OCI-LY7 (cell line): ENCODE data around the gene SYNM. TPM values are rescaled to one million over a fixed set of nuclear protein-coding genes. Genes with fewer than 3 reads are reported as not detected.

Source experiments
- BruUV-seq: library from RNA; stranded (reverse); fragments of 400-500 nt; replicated peaks from 2 replicates; lab custom pipeline; 2021; lab: Mats Ljungman, UMichigan
- CTCF ChIA-PET: fragments of 300-600 bp; sonication (Branson Sonifier 250); formaldehyde crosslinking; loops from one replicate; lab custom pipeline; 2022; ENCODE audit warnings: antibody characterized with exemption; ENCODE audit not compliant: unreplicated experiment; lab: Charles Lee
- POLR2A ChIA-PET: fragments of 300-600 bp; sonication (Branson Sonifier 250); formaldehyde crosslinking; loops from one replicate; lab custom pipeline; 2022; ENCODE audit warnings: antibody characterized with exemption; lab: Charles Lee
- DNase-seq: peaks from one replicate; pipeline ENCODE4 v3.0.0-alpha.2; 2015; ENCODE audit warnings: low spot score
- H2AFZ ChIP-seq: fragments of 200-600 bp; sonication (generic), shearing (Covaris generic); 2 replicates; pipeline ENCODE4 v1.6.1; 2014; ENCODE audit warnings: mild to moderate bottlenecking, antibody characterized with exemption, low read length, moderate library complexity
- H3K27ac ChIP-seq: fragments of 200-600 bp; sonication (generic); 2 replicates; pipeline ENCODE4 v1.5.1; 2014; ENCODE audit warnings: mixed run types, low read depth, mild to moderate bottlenecking, moderate library complexity, low read length, inconsistent platforms; ENCODE audit not compliant: poor library complexity, severe bottlenecking
- H3K36me3 ChIP-seq: fragments of 200-600 bp; sonication (generic); 2 replicates; pipeline ENCODE4 v1.6.1; 2014; ENCODE audit warnings: mild to moderate bottlenecking, antibody characterized with exemption, low read length, moderate library complexity, mixed read lengths; ENCODE audit not compliant: insufficient read depth
- H3K4me1 ChIP-seq: fragments of 200-600 bp; sonication (generic); 2 replicates; pipeline ENCODE4 v1.5.1; 2014; ENCODE audit warnings: mild to moderate bottlenecking, low read length; ENCODE audit not compliant: insufficient read depth, poor library complexity, severe bottlenecking
- H3K4me2 ChIP-seq: fragments of 200-600 bp; sonication (generic); 2 replicates; pipeline ENCODE4 v1.6.1; 2014; ENCODE audit warnings: mild to moderate bottlenecking, low read length
- H3K4me3 ChIP-seq: fragments of 200-600 bp; sonication (generic); 2 replicates; pipeline ENCODE4 v1.5.1; 2014; ENCODE audit warnings: mild to moderate bottlenecking, low read depth, low read length; ENCODE audit not compliant: poor library complexity, severe bottlenecking
- H3K79me2 ChIP-seq: fragments of 200-600 bp; sonication (generic); 2 replicates; pipeline ENCODE4 v1.6.1; 2016; ENCODE audit warnings: low read depth, mild to moderate bottlenecking, low read length, moderate library complexity, mixed read lengths; ENCODE audit not compliant: insufficient read depth
- H3K9me2 ChIP-seq: fragments of 200-600 bp; sonication (generic); 2 replicates; pipeline ENCODE4 v1.6.1; 2016; ENCODE audit warnings: mild to moderate bottlenecking, low read length, mixed read lengths; ENCODE audit not compliant: insufficient read depth
- H3K9me3 ChIP-seq: fragments of 200-600 bp; sonication (generic); 2 replicates; pipeline ENCODE4 v1.6.1; 2014; ENCODE audit warnings: mild to moderate bottlenecking, mixed run types, low read length, mixed read lengths
- H4K20me1 ChIP-seq: fragments of 200-600 bp; sonication (generic); 2 replicates; pipeline ENCODE4 v1.6.1; 2014; ENCODE audit warnings: mild to moderate bottlenecking, antibody characterized with exemption, low read length, moderate library complexity, mixed read lengths; ENCODE audit not compliant: insufficient read depth
- EZH2phosphoT487 ChIP-seq: fragments of 200-600 bp; sonication (generic); IDR thresholded peaks from 2 replicates; pipeline ENCODE4 v1.6.1; 2018; ENCODE audit warnings: low read depth, borderline replicate concordance, mild to moderate bottlenecking, mixed run types, antibody characterized with exemption, low read length, moderate library complexity, mixed read lengths
- intact Hi-C: fragments of 100-400 bp; cut with micrococcal nuclease; formaldehyde crosslinking; loops from one replicate; pipeline ENCODE4 v1.10.0; 2022; ENCODE audit not compliant: unreplicated experiment
- total RNA-seq, 2 experiments: library from RNA; depleted of rRNA in 1 of 2; stranded (reverse); fragments of >200 nt in 1 of 2; shearing (Covaris generic) in 1 of 2; gene quantifications; 2 replicates each; pipeline ENCODE4 v1.2.3, GENCODE V29; 2014 to 2022
- TF ChIP-seq, protein P1 (sequence below): fragments of 200-600 bp; sonication (generic); conservative IDR thresholded peaks from 2 replicates; pipeline ENCODE4 v1.5.1; 2014; ENCODE audit warnings: mild to moderate bottlenecking, antibody characterized with exemption, low read length, moderate library complexity, mixed read lengths

The SYNM gene
- total RNA-seq, 2 experiments from 2014 or later, result 0.08 to 0.41 TPM

DNA sequence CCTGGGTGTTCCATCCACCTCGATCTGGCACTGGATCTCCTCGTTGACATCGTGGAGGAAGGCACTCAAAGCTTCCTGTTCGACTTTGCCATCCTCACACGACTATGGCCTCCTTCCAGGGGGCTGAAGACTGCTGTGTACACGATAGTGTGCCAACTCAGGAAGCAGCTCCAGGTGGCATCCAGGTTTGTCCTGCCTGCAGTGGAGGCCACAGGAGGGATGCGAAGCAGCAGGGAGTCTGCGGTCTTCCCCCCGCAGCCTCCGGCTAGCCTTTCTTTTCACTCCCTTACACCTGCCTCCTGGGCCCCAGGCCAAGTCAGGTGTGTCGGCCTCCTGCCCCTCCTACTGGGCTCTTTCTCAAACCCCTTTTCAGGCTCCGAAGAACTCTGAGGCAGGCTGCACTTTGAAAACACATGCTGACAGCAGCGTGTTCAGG, 32.2 kb downstream of the SYNM start:
- intact Hi-C loops, result no loop called here
- BruUV-seq, result no TSS peak
- POLR2A ChIA-PET, result no interaction called here

DNA sequence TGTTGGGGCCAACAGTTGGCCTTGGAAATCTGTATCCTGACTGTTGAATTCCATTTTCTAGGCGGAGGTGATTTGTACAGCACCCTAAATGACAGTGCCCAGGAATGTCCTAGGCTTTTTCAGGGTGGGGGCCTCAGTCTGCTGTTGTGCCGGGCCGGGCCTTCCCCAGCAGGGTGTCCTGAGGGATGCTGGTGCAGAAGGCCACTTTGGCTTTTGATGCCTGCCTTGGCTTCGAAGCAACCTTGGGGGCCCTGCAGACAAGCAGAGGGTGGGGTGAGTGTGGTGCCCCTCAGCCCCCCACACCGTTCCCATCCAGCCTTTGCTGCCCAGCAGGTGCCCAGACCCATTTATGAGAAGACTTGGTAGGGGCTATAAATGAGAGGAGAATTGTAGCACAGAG, 33.0 kb downstream of the SYNM start:
- ChIA-PET CTCF (no interaction called here), POLR2A (no interaction called here)
- H2AFZ ChIP-seq, result no peak overlapping the region
- no peaks in the 10 kb centered on the region for H3K4me1 ChIP-seq
- no peak overlapping the region for H3K4me2 ChIP-seq
- BruUV-seq, result no TSS peak
- H3K36me3 ChIP-seq, result no peaks in the 10 kb centered on the region
- no peak overlapping the region for H3K27ac ChIP-seq
- H3K9me2 ChIP-seq, result no peaks in the 10 kb centered on the region
- no peaks in the 10 kb centered on the region for H3K79me2 ChIP-seq
- intact Hi-C loops, result no loop called here
- H3K4me3 ChIP-seq, result no peak overlapping the region
- DNase-seq, result no peak
- no peak for TF ChIP-seq EZH2phosphoT487
- TF ChIP-seq, protein P1, sequence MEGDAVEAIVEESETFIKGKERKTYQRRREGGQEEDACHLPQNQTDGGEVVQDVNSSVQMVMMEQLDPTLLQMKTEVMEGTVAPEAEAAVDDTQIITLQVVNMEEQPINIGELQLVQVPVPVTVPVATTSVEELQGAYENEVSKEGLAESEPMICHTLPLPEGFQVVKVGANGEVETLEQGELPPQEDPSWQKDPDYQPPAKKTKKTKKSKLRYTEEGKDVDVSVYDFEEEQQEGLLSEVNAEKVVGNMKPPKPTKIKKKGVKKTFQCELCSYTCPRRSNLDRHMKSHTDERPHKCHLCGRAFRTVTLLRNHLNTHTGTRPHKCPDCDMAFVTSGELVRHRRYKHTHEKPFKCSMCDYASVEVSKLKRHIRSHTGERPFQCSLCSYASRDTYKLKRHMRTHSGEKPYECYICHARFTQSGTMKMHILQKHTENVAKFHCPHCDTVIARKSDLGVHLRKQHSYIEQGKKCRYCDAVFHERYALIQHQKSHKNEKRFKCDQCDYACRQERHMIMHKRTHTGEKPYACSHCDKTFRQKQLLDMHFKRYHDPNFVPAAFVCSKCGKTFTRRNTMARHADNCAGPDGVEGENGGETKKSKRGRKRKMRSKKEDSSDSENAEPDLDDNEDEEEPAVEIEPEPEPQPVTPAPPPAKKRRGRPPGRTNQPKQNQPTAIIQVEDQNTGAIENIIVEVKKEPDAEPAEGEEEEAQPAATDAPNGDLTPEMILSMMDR, result no peak
- H3K9me3 ChIP-seq, result no peaks in the 10 kb centered on the region
- H4K20me1 ChIP-seq, result no peaks in the 10 kb centered on the region

More for the DNA sequence above, 32.2 kb downstream of the SYNM start:
- Histone ChIP-seq H3K4me3 (no peak overlapping the region), H3K79me2 (no peaks in the 10 kb centered on the region), H3K27ac (no peak overlapping the region), H3K9me2 (no peaks in the 10 kb centered on the region), H4K20me1 (no peaks in the 10 kb centered on the region), H3K9me3 (no peaks in the 10 kb centered on the region), H3K36me3 (no peaks in the 10 kb centered on the region), H3K4me1 (no peaks in the 10 kb centered on the region), H2AFZ (no peak overlapping the region), H3K4me2 (no peak overlapping the region)
- CTCF ChIA-PET, result no interaction called here
- DNase-seq, result no peak
- TF ChIP-seq EZH2phosphoT487, result no peak
- TF ChIP-seq, protein P1, result no peak

DNA sequence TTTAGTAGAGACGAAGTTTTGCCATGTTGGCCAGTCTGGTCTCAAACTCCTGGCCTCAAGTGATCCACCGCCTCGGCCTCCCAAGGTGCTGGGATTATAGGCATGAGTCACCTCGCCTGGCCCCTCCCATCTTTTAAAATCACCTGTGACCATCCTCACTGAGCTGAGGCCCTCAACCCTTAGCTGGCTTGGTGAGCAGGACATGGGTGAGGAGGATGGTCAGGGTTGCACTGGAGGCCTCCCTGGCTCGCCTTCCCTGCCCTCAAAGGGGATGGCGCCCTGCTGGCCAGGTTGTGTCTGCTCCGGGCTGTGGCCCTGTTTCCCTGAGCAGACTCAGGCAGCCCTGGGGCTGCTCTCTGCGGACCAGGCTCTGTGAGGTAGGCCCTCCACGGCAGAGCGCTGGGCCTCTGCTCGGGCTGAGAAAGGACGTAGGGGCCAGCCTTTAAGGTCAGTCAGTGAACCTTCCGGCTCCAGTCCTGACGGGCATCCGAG, 33.7 kb downstream of the SYNM start:
- Histone ChIP-seq H3K4me1 (no peaks in the 10 kb centered on the region), H3K27ac (no peak overlapping the region), H3K4me3 (no peak overlapping the region), H3K36me3 (no peaks in the 10 kb centered on the region), H3K9me2 (no peaks in the 10 kb centered on the region), H3K4me2 (no peak overlapping the region), H4K20me1 (no peaks in the 10 kb centered on the region), H3K79me2 (no peaks in the 10 kb centered on the region), H2AFZ (no peak overlapping the region), H3K9me3 (no peaks in the 10 kb centered on the region)
- intact Hi-C loops, result no loop called here
- no peak for DNase-seq
- TF ChIP-seq, protein P1, result no peak
- ChIA-PET CTCF (no interaction called here), POLR2A (no interaction called here)
- no TSS peak for BruUV-seq
